B cell (primary cell): ENCODE results near the gene TSTD1.

Experiments used
- CTCF ChIP-seq: fragments of 200-600 bp; IDR thresholded peaks from one replicate; pipeline ENCODE4 v1.8.0; 2022; ENCODE audit warnings: antibody characterized with exemption, mild to moderate bottlenecking
- EZH2 ChIP-seq: IDR thresholded peaks from 2 replicates; pipeline ENCODE4 v1.6.1; 2012; ENCODE audit warnings: borderline replicate concordance, low read depth, mild to moderate bottlenecking, moderate library complexity, low read length; ENCODE audit not compliant: insufficient read depth, poor library complexity, severe bottlenecking

GRCh38 chr1:161020509-161021164 lies 18.1 kb downstream of the TSTD1 start, which contains the start of gene F11R:
- TF ChIP-seq CTCF (peak; percentile 12), EZH2 (no peak)
